PC-9 (cell line): Measurements from ENCODE around the gene C9orf43.

Experiments
- CTCF ChIP-seq: fragments of 200-600 bp; sonication (generic); conservative IDR thresholded peaks from 2 replicates; pipeline ENCODE4 v1.6.1; 2017; ENCODE audit warnings: mixed run types, antibody characterized with exemption, mild to moderate bottlenecking, moderate library complexity
- EZH2 ChIP-seq: fragments of 200-600 bp; sonication (generic); IDR thresholded peaks from 2 replicates; pipeline ENCODE4 v1.8.0; 2017; ENCODE audit warnings: antibody characterized with exemption, low read depth

GRCh38 chr9:113468716-113469448 is 58.3 kb downstream of the C9orf43 start:
- TF ChIP-seq CTCF: no peak
- no peak for TF ChIP-seq EZH2
